Stimulated activated naive CD8-positive, alpha-beta T cell treated with anti-CD3 and anti-CD28 coated beads, Interleukin-15, Interleukin-2, amounts not matched to agents 100 ng/mL and 50 ng/mL, for 24 hours (primary cell): ENCODE data around the gene TAGLN.
A peak's percentile ranks its signal among the peaks of the same experiment; 100 is the strongest.
"Not testable (repeated sequence)": the region's sequence is repeated elsewhere in the genome, so short reads cannot be mapped to it uniquely, and the experiment has no call there.

Experiments used
- H3K27ac Mint-ChIP-seq: one replicate; pipeline ENCODE4 v1.8.0; 2021; ENCODE audit warnings: mild to moderate bottlenecking, mixed read lengths
- H3K27me3 Mint-ChIP-seq: one replicate; pipeline ENCODE4 v1.8.0; 2021; ENCODE audit warnings: mixed read lengths
- H3K36me3 Mint-ChIP-seq: one replicate; pipeline ENCODE4 v1.8.0; 2021; ENCODE audit warnings: low read depth, mixed read lengths
- H3K4me1 Mint-ChIP-seq: one replicate; pipeline ENCODE4 v1.8.0; 2021; ENCODE audit warnings: low read depth, mixed read lengths
- H3K4me3 Mint-ChIP-seq: one replicate; pipeline ENCODE4 v1.8.0; 2021; ENCODE audit warnings: mild to moderate bottlenecking, mixed read lengths
- H3K9me3 Mint-ChIP-seq: one replicate; pipeline ENCODE4 v1.8.0; 2021; ENCODE audit warnings: mixed read lengths

TAGLN gene

GRCh38 chr11:117177534-117178209 lies 21.5 kb upstream of the TAGLN start:
- Mint-ChIP-seq H3K36me3 (no peaks in the 10 kb centered on the region), H3K27me3 (no peaks in the 10 kb centered on the region), H3K9me3 (no peaks in the 10 kb centered on the region), H3K4me3 (peak overlapping the region; percentile 87), H3K4me1 (peaks cover 30% of the 10 kb centered on the region), H3K27ac (no peak overlapping the region)

- H3K27ac Mint-ChIP-seq, result peak within 1 kb of the TSS; percentile 81
- no peaks in the 10 kb centered on the region for H3K36me3 Mint-ChIP-seq
- peaks cover 30% of the 10 kb centered on the region for H3K4me1 Mint-ChIP-seq
- H3K27me3 Mint-ChIP-seq, result no peaks in the 10 kb centered on the region
- H3K9me3 Mint-ChIP-seq, result no peaks in the 10 kb centered on the region
- peak within 1 kb of the TSS; percentile 87 for H3K4me3 Mint-ChIP-seq
These were observed 20.7 kb upstream of the TAGLN start, which contains the start of gene SIDT2 for GRCh38 chr11:117178210-117179034. Gene SIDT2, plus strand, starts transcription at chr11:117178743. Its CDS starts 521 bp downstream, at chr11:117179264.

DNA sequence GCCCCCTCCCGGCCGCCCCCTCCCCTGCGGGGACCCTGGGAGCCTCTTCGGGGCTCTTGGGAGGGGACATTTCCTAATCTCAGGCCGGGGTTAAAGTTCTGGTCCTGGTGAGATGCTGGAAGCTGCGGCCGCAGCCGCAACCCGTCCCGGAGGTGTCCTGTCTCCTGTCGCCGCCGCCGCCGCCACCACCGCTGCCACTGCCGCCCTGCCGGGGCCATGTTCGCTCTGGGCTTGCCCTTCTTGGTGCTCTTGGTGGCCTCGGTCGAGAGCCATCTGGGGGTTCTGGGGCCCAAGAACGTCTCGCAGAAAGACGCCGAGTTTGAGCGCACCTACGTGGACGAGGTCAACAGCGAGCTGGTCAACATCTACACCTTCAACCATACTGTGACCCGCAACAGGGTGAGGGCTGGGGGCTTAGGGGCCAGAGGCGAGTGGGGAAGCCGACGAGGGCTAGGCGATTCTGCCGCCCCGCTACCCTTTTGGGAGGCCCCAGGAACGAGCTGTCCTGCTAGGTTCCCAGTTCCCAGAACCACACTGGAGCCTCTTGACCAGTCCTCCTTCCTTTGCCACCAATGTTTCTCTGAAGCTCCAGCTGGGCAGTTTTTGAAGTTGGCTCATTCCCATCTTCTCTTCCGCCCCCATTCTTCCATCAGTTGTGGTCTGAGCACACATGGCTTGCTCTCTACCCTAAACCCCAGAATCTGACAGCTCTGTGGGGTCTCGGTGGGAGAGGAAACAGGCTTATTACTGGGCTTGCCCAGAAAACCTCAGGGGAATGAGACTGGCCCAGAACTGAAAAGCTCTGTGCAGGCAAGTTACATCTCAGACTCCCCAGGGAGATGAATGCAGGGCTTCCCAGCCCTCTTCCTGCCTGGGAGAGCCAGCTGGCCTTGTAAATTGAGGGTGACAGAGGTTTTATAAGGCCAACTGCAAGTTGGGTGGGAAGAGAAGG lies 19.8 kb upstream of the TAGLN start:
- Mint-ChIP-seq H3K9me3 (no peaks in the 10 kb centered on the region), H3K36me3 (no peaks in the 10 kb centered on the region), H3K27ac (peak overlapping the region; percentile 81), H3K4me1 (peaks cover 30% of the 10 kb centered on the region), H3K4me3 (peak overlapping the region; percentile 87), H3K27me3 (no peaks in the 10 kb centered on the region)

DNA sequence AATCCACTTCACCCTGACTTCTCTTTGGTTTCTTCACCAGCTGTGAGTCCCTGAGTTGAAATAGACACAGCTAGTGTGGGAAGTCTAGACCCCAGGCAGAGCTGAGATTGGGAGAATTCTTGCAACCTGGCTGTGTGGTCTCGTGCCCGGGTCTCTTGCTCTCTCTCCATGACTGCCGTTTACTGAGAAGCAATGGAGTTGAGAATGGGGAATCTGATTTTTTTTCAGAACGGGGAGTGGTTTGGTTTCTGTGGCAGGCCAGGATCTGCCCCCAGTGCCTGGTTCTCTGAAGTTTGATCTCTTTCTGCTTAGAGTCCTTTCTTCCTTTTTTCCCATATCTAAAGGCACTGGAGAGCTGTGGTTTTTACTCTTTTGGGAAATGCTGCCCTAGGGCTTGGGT lies 19.1 kb upstream of the TAGLN start:
- peak overlapping the region; percentile 87 for H3K4me3 Mint-ChIP-seq
- H3K27ac Mint-ChIP-seq, result no peak overlapping the region
- H3K27me3 Mint-ChIP-seq, result no peaks in the 10 kb centered on the region
- H3K9me3 Mint-ChIP-seq, result no peaks in the 10 kb centered on the region
- peaks cover 30% of the 10 kb centered on the region for H3K4me1 Mint-ChIP-seq
- no peaks in the 10 kb centered on the region for H3K36me3 Mint-ChIP-seq

- peaks cover 30% of the 10 kb centered on the region for H3K4me1 Mint-ChIP-seq
- no peaks in the 10 kb centered on the region for H3K27me3 Mint-ChIP-seq
- H3K4me3 Mint-ChIP-seq, result no peak overlapping the region
- no peaks in the 10 kb centered on the region for H3K36me3 Mint-ChIP-seq
- H3K9me3 Mint-ChIP-seq, result no peaks in the 10 kb centered on the region
- peak overlapping the region; percentile 12 for H3K27ac Mint-ChIP-seq
These were observed 18.2 kb upstream of the TAGLN start for GRCh38 chr11:117180661-117181585.

DNA sequence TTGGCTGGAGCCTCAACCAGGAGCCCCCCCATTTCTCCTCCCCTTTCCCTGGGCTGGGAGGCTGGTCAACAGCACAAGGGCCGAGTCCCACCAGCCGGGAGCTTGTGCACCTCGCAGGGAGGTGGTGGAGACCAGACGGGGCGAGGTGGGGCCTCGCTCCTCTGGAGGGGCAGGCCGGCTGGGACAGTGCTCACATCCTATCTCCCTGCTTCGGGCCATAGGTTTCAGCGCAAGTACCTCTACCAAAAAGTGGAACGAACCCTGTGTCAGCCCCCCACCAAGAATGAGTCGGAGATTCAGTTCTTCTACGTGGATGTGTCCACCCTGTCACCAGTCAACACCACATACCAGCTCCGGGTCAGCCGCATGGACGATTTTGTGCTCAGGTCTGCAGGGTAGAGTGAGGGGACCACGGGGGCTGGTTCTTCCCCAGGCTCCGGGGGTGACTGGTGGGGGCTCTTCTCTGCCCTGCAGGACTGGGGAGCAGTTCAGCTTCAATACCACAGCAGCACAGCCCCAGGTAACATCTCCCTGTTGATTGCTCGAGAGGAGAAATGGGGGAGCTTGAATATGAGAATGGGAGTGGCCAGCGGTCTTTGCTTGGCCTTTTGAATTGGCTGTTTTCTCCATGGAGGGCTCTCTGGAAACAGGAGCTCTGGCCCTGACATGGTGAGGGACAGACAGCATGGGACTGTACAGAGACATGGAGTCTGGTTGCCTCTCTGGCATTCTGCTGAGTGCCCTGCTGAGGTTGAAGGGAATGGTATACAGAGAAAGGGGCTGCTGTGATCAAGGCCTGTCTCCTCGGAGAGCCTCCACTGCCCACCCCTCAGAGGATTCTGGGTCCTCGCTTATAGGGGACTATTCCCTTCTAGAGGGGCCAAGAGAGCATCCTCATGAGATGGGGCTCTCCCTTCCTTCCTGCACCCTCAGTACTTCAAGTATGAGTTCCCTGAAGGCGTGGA lies 17.3 kb upstream of the TAGLN start:
- Mint-ChIP-seq H3K4me1 (peaks cover 30% of the 10 kb centered on the region), H3K27ac (no peak overlapping the region), H3K27me3 (no peaks in the 10 kb centered on the region), H3K9me3 (no peaks in the 10 kb centered on the region), H3K4me3 (no peak overlapping the region), H3K36me3 (no peaks in the 10 kb centered on the region)

DNA sequence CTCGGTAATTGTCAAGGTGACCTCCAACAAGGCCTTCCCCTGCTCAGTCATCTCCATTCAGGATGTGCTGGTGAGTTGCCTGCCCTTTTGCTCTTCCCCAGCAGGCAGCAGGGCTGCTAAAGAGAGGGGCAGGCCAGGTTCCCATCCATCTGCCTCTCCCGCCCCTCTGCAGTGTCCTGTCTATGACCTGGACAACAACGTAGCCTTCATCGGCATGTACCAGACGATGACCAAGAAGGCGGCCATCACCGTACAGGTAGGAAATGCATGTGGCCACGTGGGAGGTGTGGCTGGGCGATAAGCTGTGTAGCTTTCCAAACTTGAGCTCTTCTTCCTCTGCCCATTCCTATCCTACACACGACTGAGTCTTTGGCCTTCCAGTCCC lies 16.6 kb upstream of the TAGLN start:
- no peak overlapping the region for H3K27ac Mint-ChIP-seq

GRCh38 chr11:117183178-117183577 lies 16.0 kb upstream of the TAGLN start:
- H3K4me1 Mint-ChIP-seq, result peaks cover 23% of the 10 kb centered on the region
- H3K4me3 Mint-ChIP-seq, H3K9me3 Mint-ChIP-seq, H3K27ac Mint-ChIP-seq, H3K36me3 Mint-ChIP-seq, H3K27me3 Mint-ChIP-seq: not testable (repeated sequence)

More for the DNA sequence above, 16.6 kb upstream of the TAGLN start:
- H3K36me3 Mint-ChIP-seq, result no peaks in the 10 kb centered on the region
- H3K27me3 Mint-ChIP-seq, result no peaks in the 10 kb centered on the region
- no peaks in the 10 kb centered on the region for H3K9me3 Mint-ChIP-seq
- H3K4me1 Mint-ChIP-seq, result peaks cover 29% of the 10 kb centered on the region
- H3K4me3 Mint-ChIP-seq, result no peak overlapping the region

- Mint-ChIP-seq H3K4me1 (peaks cover 20% of the 10 kb centered on the region), H3K36me3 (peaks cover 3% of the 10 kb centered on the region), H3K27ac (no peak overlapping the region), H3K4me3 (no peak overlapping the region), H3K9me3 (no peaks in the 10 kb centered on the region), H3K27me3 (no peaks in the 10 kb centered on the region)
These were observed 15.3 kb upstream of the TAGLN start for GRCh38 chr11:117183724-117184349.

GRCh38 chr11:117185736-117186430 lies 13.3 kb upstream of the TAGLN start:
- Mint-ChIP-seq H3K27ac (peak overlapping the region; percentile 46), H3K9me3 (no peaks in the 10 kb centered on the region), H3K36me3 (peaks cover 3% of the 10 kb centered on the region), H3K27me3 (no peaks in the 10 kb centered on the region), H3K4me1 (peaks cover 3% of the 10 kb centered on the region), H3K4me3 (peak overlapping the region; percentile 52)

GRCh38 chr11:117186431-117186761 lies 12.8 kb upstream of the TAGLN start:
- Mint-ChIP-seq H3K36me3 (peaks cover 3% of the 10 kb centered on the region), H3K27me3 (no peaks in the 10 kb centered on the region), H3K4me3 (peak overlapping the region; percentile 52), H3K4me1 (no peaks in the 10 kb centered on the region), H3K27ac (peak overlapping the region; percentile 46), H3K9me3 (no peaks in the 10 kb centered on the region)

GRCh38 chr11:117187007-117187406 lies 12.2 kb upstream of the TAGLN start:
- H3K4me3 Mint-ChIP-seq, result no peak overlapping the region
- H3K27ac Mint-ChIP-seq, result no peak overlapping the region
- no peaks in the 10 kb centered on the region for H3K4me1 Mint-ChIP-seq
- H3K36me3 Mint-ChIP-seq, result peaks cover 3% of the 10 kb centered on the region
- no peaks in the 10 kb centered on the region for H3K9me3 Mint-ChIP-seq
- no peaks in the 10 kb centered on the region for H3K27me3 Mint-ChIP-seq
